Measurements from ENCODE around the gene TSPAN33.

TSPAN33 gene

DNA sequence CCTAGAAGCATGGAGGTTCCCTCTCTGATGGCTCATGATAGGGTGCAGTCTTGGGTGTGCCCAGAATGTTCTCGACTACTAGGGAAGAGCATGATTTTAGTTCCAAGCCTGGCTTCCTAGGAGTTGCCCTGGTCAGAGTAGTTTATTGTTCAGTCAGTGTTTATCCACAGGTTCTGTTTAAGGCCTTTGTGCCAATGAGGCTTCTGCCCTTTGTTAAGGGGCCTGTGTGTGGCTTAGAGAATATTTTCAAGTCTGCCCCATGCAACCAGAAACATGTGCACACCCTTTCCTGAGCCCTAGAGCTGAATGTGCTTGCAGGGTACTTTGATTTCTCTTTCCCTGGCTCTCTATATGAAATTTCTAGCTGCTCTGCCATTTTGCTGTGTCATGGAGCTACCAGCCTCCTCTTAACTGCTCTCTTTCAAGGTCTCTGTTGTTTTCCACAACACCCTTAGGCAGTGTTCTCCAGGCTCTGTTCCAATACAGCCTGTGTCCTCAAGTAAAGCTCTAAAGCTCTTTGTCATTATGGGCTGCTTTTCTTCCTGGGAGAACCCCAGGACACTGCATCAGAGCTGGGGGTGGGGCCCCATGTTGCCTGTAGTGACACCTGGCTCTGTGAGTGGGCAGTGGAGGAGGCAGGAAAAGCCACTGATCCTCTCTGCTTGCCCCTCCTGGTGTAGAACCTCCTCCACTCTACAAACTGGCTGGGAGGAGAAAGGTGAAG is 34.1 kb upstream of the TSPAN33 start:
- no peak for TF ChIP-seq CTCF (IDR thresholded peaks at IDR 0.05)

GRCh38 chr7:129110982-129111376 is 33.5 kb upstream of the TSPAN33 start:
- TF ChIP-seq CTCF (IDR thresholded peaks at IDR 0.05): no peak

DNA sequence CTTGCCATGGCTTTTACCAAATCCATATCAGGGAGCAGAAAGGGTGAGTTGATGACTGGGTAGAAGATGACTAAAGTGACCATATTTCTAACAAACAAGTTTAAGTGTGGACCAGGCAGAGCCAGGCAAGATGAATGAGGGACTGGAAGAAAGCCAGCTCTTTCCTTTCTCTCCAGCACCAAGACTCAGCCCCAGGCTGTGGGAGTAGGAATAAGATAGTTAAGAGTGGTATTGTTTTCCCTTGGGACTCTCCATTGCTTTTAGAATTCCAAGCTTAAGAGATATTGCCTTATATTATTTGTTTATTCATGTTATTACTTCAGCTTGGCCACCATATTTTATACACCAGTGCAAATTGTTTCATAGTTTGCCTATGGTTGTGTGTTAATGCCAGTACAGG is 28.8 kb upstream of the TSPAN33 start:
- no peak for TF ChIP-seq CTCF (IDR thresholded peaks at IDR 0.05)

DNA sequence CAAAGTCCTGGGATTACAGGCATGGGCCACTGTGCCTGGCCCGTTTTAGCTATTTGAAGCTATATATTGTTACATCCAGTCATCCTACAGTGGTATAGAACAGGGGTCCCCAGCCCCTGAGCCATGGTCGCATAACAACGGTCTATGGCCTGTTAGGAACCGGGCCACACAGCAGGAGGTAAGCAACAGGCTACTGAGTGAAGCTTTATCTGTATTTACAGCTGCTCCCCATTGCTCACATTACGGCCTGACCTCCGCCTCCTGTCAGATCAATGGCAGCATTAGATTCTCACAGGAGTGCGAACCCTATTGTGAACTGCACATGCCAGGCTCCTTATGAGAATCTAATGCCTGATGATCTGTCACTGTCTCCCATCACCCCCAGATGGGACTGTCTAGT is 26.3 kb upstream of the TSPAN33 start:
- no peak for TF ChIP-seq CTCF (IDR thresholded peaks at IDR 0.05)

- TF ChIP-seq CTCF (IDR thresholded peaks at IDR 0.05): no peak
Measured at GRCh38 chr7:129118976-129119375, 25.5 kb upstream of the TSPAN33 start.

DNA sequence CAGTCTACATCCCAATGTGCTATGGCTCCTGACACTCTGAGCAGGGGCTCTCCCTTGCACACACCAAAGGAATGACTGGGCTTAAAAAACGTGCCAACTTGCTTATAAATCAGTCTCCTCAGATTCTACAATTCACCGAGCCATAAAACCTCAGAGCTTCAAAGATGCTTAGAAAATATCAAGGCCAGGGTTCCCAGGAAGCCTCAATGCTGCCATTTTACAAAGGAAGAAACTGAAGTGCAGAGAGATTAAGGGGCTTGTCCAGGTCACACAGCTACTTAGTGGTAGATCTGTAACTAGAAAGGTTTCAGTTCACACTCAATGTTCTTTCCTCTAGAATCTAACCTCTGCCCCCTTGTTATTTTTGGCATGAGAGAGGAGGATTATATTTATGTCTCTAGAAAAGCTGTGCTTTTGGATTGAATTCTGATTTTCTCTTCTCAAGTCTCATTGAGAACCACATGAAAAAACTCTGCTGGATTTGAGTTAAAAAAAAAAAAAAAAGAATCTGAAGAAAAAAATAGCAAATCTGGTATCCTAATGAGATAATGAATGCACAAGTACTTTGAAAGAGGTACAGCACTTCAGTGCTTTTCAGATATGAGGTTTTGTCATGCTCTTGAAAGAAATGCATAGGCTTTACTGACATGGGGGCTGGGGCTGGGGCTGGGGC is 22.3 kb upstream of the TSPAN33 start:
- no peak for TF ChIP-seq CTCF (IDR thresholded peaks at IDR 0.05)

GRCh38 chr7:129122751-129123509 is 21.6 kb upstream of the TSPAN33 start:
- TF ChIP-seq CTCF (IDR thresholded peaks at IDR 0.05): no peak
